ENCODE results near the gene PJVK.

PJVK gene

DNA sequence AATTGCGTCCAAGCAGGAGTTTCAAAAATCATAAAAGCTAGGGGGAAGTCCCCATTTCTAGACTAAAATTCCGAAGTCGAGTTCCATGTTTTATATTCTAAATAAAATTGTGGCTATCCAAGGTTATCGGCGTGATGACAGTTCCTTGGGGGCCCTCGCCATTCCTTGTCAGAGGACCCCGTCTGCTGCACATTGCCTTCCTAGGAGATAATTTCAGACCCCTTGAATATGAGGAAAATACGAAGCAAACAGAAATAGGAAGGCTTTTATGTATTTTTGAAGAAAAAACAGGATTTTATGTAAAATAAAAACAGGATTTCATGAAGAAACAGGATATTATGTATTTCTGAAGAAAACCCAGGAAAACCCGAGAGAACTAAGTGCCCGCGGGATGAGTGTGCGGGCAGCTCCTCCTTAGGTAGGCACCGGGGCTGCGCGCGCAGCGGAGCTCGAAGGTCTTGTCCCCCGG is 28.6 kb downstream of the PJVK start:
- H3K27ac Mint-ChIP-seq: peak overlapping the region; percentile 51

GRCh38 chr2:178480227-178481181 is 29.3 kb downstream of the PJVK start, which contains the start of gene PLEKHA3:
Gene PLEKHA3, plus strand, starts transcription at chr2:178480457. Its CDS starts 413 bp downstream, at chr2:178480870.
- H3K9me3 Mint-ChIP-seq: no peaks in the 10 kb centered on the region
- peak; percentile 92 for DNase-seq
- H3K27ac Mint-ChIP-seq: peak within 1 kb of the TSS; percentile 87
- H3K4me1 Mint-ChIP-seq: peaks cover 53% of the 10 kb centered on the region
- H3K27me3 Mint-ChIP-seq (ENCODE audit: low read depth, poor library complexity): no peaks in the 10 kb centered on the region
- H3K4me3 Mint-ChIP-seq: peak within 1 kb of the TSS; percentile 96
- no peak for TF ChIP-seq CTCF (IDR thresholded peaks at IDR 0.05)
- peaks cover 20% of the 10 kb centered on the region for H3K36me3 Mint-ChIP-seq (ENCODE audit: low read depth)

More for the DNA sequence above, 28.6 kb downstream of the PJVK start:
- no peaks in the 10 kb centered on the region for H3K9me3 Mint-ChIP-seq
- no peak for TF ChIP-seq CTCF (IDR thresholded peaks at IDR 0.05)
- H3K4me3 Mint-ChIP-seq: peak overlapping the region; percentile 96
- H3K4me1 Mint-ChIP-seq: peaks cover 52% of the 10 kb centered on the region
- no peak for DNase-seq
- H3K27me3 Mint-ChIP-seq (ENCODE audit: low read depth, poor library complexity): no peaks in the 10 kb centered on the region
- H3K36me3 Mint-ChIP-seq (ENCODE audit: low read depth): peaks cover 21% of the 10 kb centered on the region

GRCh38 chr2:178482437-178482836 is 31.3 kb downstream of the PJVK start:
- Mint-ChIP-seq H3K36me3 (ENCODE audit: low read depth) (peaks cover 20% of the 10 kb centered on the region), H3K27ac (no peak overlapping the region), H3K4me3 (peak overlapping the region; percentile 91), H3K9me3 (no peaks in the 10 kb centered on the region), H3K4me1 (peaks cover 35% of the 10 kb centered on the region), H3K27me3 (ENCODE audit: low read depth, poor library complexity) (no peaks in the 10 kb centered on the region)
- no peak for DNase-seq
- TF ChIP-seq CTCF (IDR thresholded peaks at IDR 0.05): no peak

GRCh38 chr2:178484245-178485041 is 33.3 kb downstream of the PJVK start:
- no peaks in the 10 kb centered on the region for H3K9me3 Mint-ChIP-seq
- H3K36me3 Mint-ChIP-seq (ENCODE audit: low read depth): peaks cover 27% of the 10 kb centered on the region
- H3K4me3 Mint-ChIP-seq: no peak overlapping the region
- H3K27ac Mint-ChIP-seq: no peak overlapping the region
- no peaks in the 10 kb centered on the region for H3K27me3 Mint-ChIP-seq (ENCODE audit: low read depth, poor library complexity)
- DNase-seq: no peak
- TF ChIP-seq CTCF (IDR thresholded peaks at IDR 0.05): no peak
- peaks cover 28% of the 10 kb centered on the region for H3K4me1 Mint-ChIP-seq

- Mint-ChIP-seq H3K9me3 (no peaks in the 10 kb centered on the region), H3K4me1 (peaks cover 28% of the 10 kb centered on the region), H3K27me3 (ENCODE audit: low read depth, poor library complexity) (no peaks in the 10 kb centered on the region), H3K27ac (no peak overlapping the region), H3K36me3 (ENCODE audit: low read depth) (peaks cover 33% of the 10 kb centered on the region), H3K4me3 (no peak overlapping the region)
- no peak for TF ChIP-seq CTCF (IDR thresholded peaks at IDR 0.05)
- no peak for DNase-seq
These were observed 34.2 kb downstream of the PJVK start for GRCh38 chr2:178485356-178485755.

Data from nephron progenitor cell (in vitro differentiated cells).